IMR-90 (cell line): ENCODE measurements around the gene EFHD2. TPM values are rescaled to one million over a fixed set of nuclear protein-coding genes. Genes with fewer than 3 reads are reported as not detected.

ENCODE experiments used
- ATAC-seq: fragments of 200-7000 bp; cut with Tn5 transposase; 2 replicates; pipeline ENCODE4 v1.9.1; 2020; ENCODE audit warnings: low read depth, mild to moderate bottlenecking, moderate library complexity
- BruUV-seq: library from RNA; stranded (reverse); fragments of 400-500 nt; replicated peaks from 2 replicates; lab custom pipeline; 2021; lab: Mats Ljungman, UMichigan
- CTCF ChIA-PET: fragments of 300-600 bp; formaldehyde crosslinking; extraction: SDS; loops from one replicate; lab custom pipeline; 2021; ENCODE audit warnings: antibody characterized with exemption; lab: Yijun Ruan, JAX
- POLR2A ChIA-PET: fragments of 300-600 bp; sonication (Branson Sonifier 250); formaldehyde crosslinking; loops from one replicate; lab custom pipeline; 2022; ENCODE audit warnings: antibody characterized with exemption; ENCODE audit not compliant: unreplicated experiment; lab: Charles Lee
- DNase-seq: peaks from one replicate; pipeline ENCODE4 v3.0.0; 2013
- H2AFZ ChIP-seq: replicated peaks from 2 replicates; pipeline ENCODE3; 2013; ENCODE audit warnings: low read length, mild to moderate bottlenecking; ENCODE audit not compliant: poor library complexity
- H2AK5ac ChIP-seq: 2 replicates; pipeline ENCODE4 v1.6.1; 2013; ENCODE audit warnings: low read depth, low read length, inconsistent platforms
- H2AK9ac ChIP-seq: replicated peaks from 2 replicates; pipeline ENCODE3; 2013; ENCODE audit warnings: mild to moderate bottlenecking, low read depth, low read length, moderate library complexity; ENCODE audit not compliant: poor library complexity
- H2BK120ac ChIP-seq: 2 replicates; pipeline ENCODE4 v1.6.1; 2013; ENCODE audit warnings: low read depth, low read length, inconsistent platforms
- H2BK15ac ChIP-seq: 3 replicates; pipeline ENCODE4 v1.6.1; 2013; ENCODE audit warnings: low read depth, low read length, inconsistent platforms
- H2BK20ac ChIP-seq: 2 replicates; pipeline ENCODE4 v1.6.1; 2013; ENCODE audit warnings: low read depth, mild to moderate bottlenecking, inconsistent platforms, low read length, moderate library complexity
- H2BK5ac ChIP-seq: 2 replicates; pipeline ENCODE4 v1.6.1; 2013; ENCODE audit warnings: mild to moderate bottlenecking, low read depth, low read length, inconsistent platforms; ENCODE audit not compliant: poor library complexity, severe bottlenecking
- H3K14ac ChIP-seq: replicated peaks from 2 replicates; pipeline ENCODE4 v1.6.1; 2013; ENCODE audit warnings: low read depth, low read length, inconsistent platforms
- H3K18ac ChIP-seq: 2 replicates; pipeline ENCODE4 v1.6.1; 2013; ENCODE audit warnings: low read depth, low read length, control low read depth
- H3K23ac ChIP-seq: 2 replicates; pipeline ENCODE4 v1.6.1; 2013; ENCODE audit warnings: low read depth, low read length, inconsistent platforms
- H3K27ac ChIP-seq: 2 replicates; pipeline ENCODE4 v1.5.1; 2013; ENCODE audit warnings: mild to moderate bottlenecking, control low read depth, low read length; ENCODE audit not compliant: insufficient read depth
- H3K27me3 ChIP-seq: 2 replicates; pipeline ENCODE4 v1.6.1; 2013; ENCODE audit warnings: low read length; ENCODE audit not compliant: control insufficient read depth, insufficient read depth
- H3K36me3 ChIP-seq: 2 replicates; pipeline ENCODE4 v1.6.1; 2013; ENCODE audit warnings: low read length, mixed read lengths; ENCODE audit not compliant: control insufficient read depth, insufficient read depth
- H3K4ac ChIP-seq: 2 replicates; pipeline ENCODE4 v1.6.1; 2013; ENCODE audit warnings: low read depth, low read length, inconsistent platforms
- H3K4me1 ChIP-seq: 2 replicates; pipeline ENCODE4 v1.6.1; 2013; ENCODE audit warnings: low read length, mixed read lengths; ENCODE audit not compliant: control insufficient read depth, insufficient read depth
- H3K4me2 ChIP-seq: 2 replicates; pipeline ENCODE4 v1.6.1; 2013; ENCODE audit warnings: low read depth, mild to moderate bottlenecking, control low read depth, low read length, moderate library complexity
- H3K4me3 ChIP-seq: 2 replicates; pipeline ENCODE4 v1.5.1; 2013; ENCODE audit warnings: low read depth, mild to moderate bottlenecking, control low read depth, low read length, moderate library complexity; ENCODE audit not compliant: insufficient read depth
- H3K56ac ChIP-seq: 2 replicates; pipeline ENCODE4 v1.6.1; 2013; ENCODE audit warnings: low read length, inconsistent platforms; ENCODE audit not compliant: insufficient read depth; ENCODE audit errors: extremely low read depth
- H3K79me1 ChIP-seq, 2 experiments: 2 replicates each; pipeline ENCODE4 v1.6.1; 2013; ENCODE audit warnings: low read length in 2 of 2, inconsistent platforms in 1 of 2, low read depth in 1 of 2
- H3K9ac ChIP-seq: 2 replicates; pipeline ENCODE4 v1.6.1; 2013; ENCODE audit warnings: low read depth, low read length, control low read depth
- H3K9me1 ChIP-seq: 2 replicates; pipeline ENCODE4 v1.6.1; 2013; ENCODE audit warnings: low read length, inconsistent platforms; ENCODE audit not compliant: insufficient read depth
- H3K9me3 ChIP-seq: 2 replicates; pipeline ENCODE4 v1.6.1; 2013; ENCODE audit warnings: low read length; ENCODE audit not compliant: control insufficient read depth, insufficient read depth
- H4K20me1 ChIP-seq: 2 replicates; pipeline ENCODE4 v1.6.1; 2013; ENCODE audit warnings: low read length, inconsistent platforms; ENCODE audit not compliant: insufficient read depth
- H4K5ac ChIP-seq: 2 replicates; pipeline ENCODE4 v1.6.1; 2013; ENCODE audit warnings: mild to moderate bottlenecking, low read depth, low read length, control low read depth
- H4K8ac ChIP-seq, 2 experiments: 2 replicates each; pipeline ENCODE4 v1.6.1; 2013; ENCODE audit warnings: low read depth in 2 of 2, low read length in 2 of 2, control low read depth in 1 of 2, inconsistent platforms in 1 of 2
- H4K91ac ChIP-seq: 2 replicates; pipeline ENCODE4 v1.6.1; 2013; ENCODE audit warnings: low read depth, low read length, inconsistent platforms; ENCODE audit not compliant: insufficient read depth
- CTCF ChIP-seq: conservative IDR thresholded peaks from 2 replicates; pipeline ENCODE4 v1.5.1; 2012; ENCODE audit warnings: mild to moderate bottlenecking, low read depth, low read length, improper control_type of control experiment
- FOS ChIP-seq: fragments of 150-350 bp; IDR thresholded peaks from 2 replicates; pipeline ENCODE4 v1.6.1; 2016; ENCODE audit warnings: low read depth, low read length
- MAFK ChIP-seq: IDR thresholded peaks from 2 replicates; pipeline ENCODE4 v1.6.1; 2012; ENCODE audit warnings: low read depth, low read length, improper control_type of control experiment
- NFE2L2 ChIP-seq: fragments of 150-350 bp; IDR thresholded peaks from 2 replicates; pipeline ENCODE4 v1.6.1; 2016; ENCODE audit warnings: low read depth, mild to moderate bottlenecking, low read length
- RCOR1 ChIP-seq: IDR thresholded peaks from 2 replicates; pipeline ENCODE4 v1.6.1; 2012; ENCODE audit warnings: mild to moderate bottlenecking, low read length, improper control_type of control experiment; ENCODE audit not compliant: insufficient replicate concordance
- WGBS, 2 experiments: methylation state at CpG; one replicate each; pipeline versions ENCODE4 v1.1.5 to v1.1.7; 2013; ENCODE audit warnings: missing lambda C conversion rate in 2 of 2; ENCODE audit not compliant: insufficient read length in 1 of 2; ENCODE audit errors: extremely low coverage in 2 of 2; 5-methylcytosine and 5-hydroxymethylcytosine counted together
- dilution Hi-C: fragments of 300-500 bp; cut with HindIII; formaldehyde crosslinking; loops from one replicate; pipeline ENCODE4 v1.14.3; 2018; ENCODE audit warnings: low sequenced_read_pairs; ENCODE audit not compliant: unreplicated experiment
- in situ Hi-C: fragments of 300-500 bp; cut with MboI; formaldehyde crosslinking; loops from 3 replicates; pipeline ENCODE4 v1.14.3; 2019; ENCODE audit warnings: low sequenced_read_pairs, inconsistent platforms, mixed read lengths
- intact Hi-C: fragments of 100-400 bp; cut with micrococcal nuclease; formaldehyde crosslinking; loops from 2 replicates; pipeline ENCODE4 v1.10.0; 2022
- polyA plus RNA-seq, 3 experiments: library from polyadenylated mRNA; depleted of rRNA; stranded (reverse); fragments of >200 nt; gene quantifications; 2 replicates each; pipeline ENCODE4 v1.2.3, GENCODE V29; 2012; ENCODE audit warnings: low replicate concordance in 1 of 3
- total RNA-seq: library from RNA; depleted of rRNA; stranded (reverse); fragments of >200 nt; gene quantifications from 2 replicates; pipeline ENCODE4 v1.2.3, GENCODE V29; 2012

The EFHD2 gene
- total and polyA plus RNA-seq, 2 of the 4 experiments (the other 2 are of a cell fraction) = 22.6 to 58.9 TPM

- H3K4me2 ChIP-seq = no peak overlapping the region
- in situ Hi-C loops = no loop called here
- H3K4ac ChIP-seq = no peak overlapping the region
- H4K8ac ChIP-seq = no peak overlapping the region
- BruUV-seq = no TSS peak
- DNase-seq (no peak), ATAC-seq (no peak)
- intact Hi-C loops = no loop called here
- H3K27me3 ChIP-seq = peaks cover 15% of the 10 kb centered on the region; the same call in 1 of the 2 replicates
- 89% methylated on average over 1 of the region's 8 CpGs; no CpG with 5 or more reads in 1 of the 2 experiments for WGBS, 2 experiments
- H3K79me1 ChIP-seq = no peaks in the 10 kb centered on the region
- H2BK120ac ChIP-seq = no peak overlapping the region
- H3K18ac ChIP-seq = no peak overlapping the region
- no peaks in the 10 kb centered on the region for H3K9me1 ChIP-seq
- POLR2A ChIA-PET = no interaction called here
- H2BK20ac ChIP-seq = no peak overlapping the region
- no peak overlapping the region for H2BK5ac ChIP-seq
- H4K91ac ChIP-seq = no peak overlapping the region
- CTCF ChIA-PET = interaction anchor here (0.9 kb wide), 1 partner anchor 10 kb away, joined by 3 read pairs; no protein-coding TSS in a partner anchor
- H2AK5ac ChIP-seq = no peak overlapping the region
- no peak overlapping the region for H3K27ac ChIP-seq
- H2AK9ac ChIP-seq = peak overlapping the region; percentile 29
- no peaks in the 10 kb centered on the region; the same call in 1 of the 2 replicates for H3K4me1 ChIP-seq
- H4K5ac ChIP-seq = no peak overlapping the region
- H3K9ac ChIP-seq = no peak overlapping the region
- H3K36me3 ChIP-seq = no peaks in the 10 kb centered on the region
- no peak overlapping the region for H3K4me3 ChIP-seq
- no peak overlapping the region for H3K56ac ChIP-seq
- H2AFZ ChIP-seq = no peak overlapping the region
- no peak overlapping the region for H2BK15ac ChIP-seq
- no peaks in the 10 kb centered on the region for H4K20me1 ChIP-seq
- H3K14ac ChIP-seq = no peak overlapping the region
- TF ChIP-seq NFE2L2 (no peak), RCOR1 (no peak), MAFK (no peak), CTCF (no peak), FOS (no peak)
- no peaks in the 10 kb centered on the region for H3K9me3 ChIP-seq
- no peak overlapping the region for H3K23ac ChIP-seq
- dilution Hi-C loops = no loop called here
These were observed 19.0 kb upstream of the EFHD2 start for GRCh38 chr1:15390667-15391066.
